ENCODE data around the gene LCE1E.

Gene LCE1E

GRCh38 chr1:152760551-152761190 lies 25.4 kb upstream of the LCE1E start:
- TF ChIP-seq CTCF (IDR thresholded peaks at IDR 0.05; ENCODE audit: poor library complexity, severe bottlenecking), result no peak
- Histone ChIP-seq H3K36me3 (ENCODE audit: low read depth) (no peaks in the 10 kb centered on the region), H3K27ac (ENCODE audit: poor library complexity, severe bottlenecking) (peak overlapping the region; percentile 30), H3K27me3 (ENCODE audit: insufficient read depth, poor library complexity, severe bottlenecking) (no peaks in the 10 kb centered on the region), H3K9me3 (ENCODE audit: severe bottlenecking) (no peaks in the 10 kb centered on the region), H3K4me1 (ENCODE audit: insufficient read depth, poor library complexity, severe bottlenecking) (peaks cover 25% of the 10 kb centered on the region), H3K4me3 (ENCODE audit: severe bottlenecking) (no peak overlapping the region)
- DNase-seq (ENCODE audit: low spot score) (no peak), ATAC-seq (ENCODE audit: low read depth) (no peak)

GRCh38 chr1:152761609-152762213 lies 24.3 kb upstream of the LCE1E start:
- H3K9me3 ChIP-seq (ENCODE audit: severe bottlenecking), result no peaks in the 10 kb centered on the region
- no peak for ATAC-seq (ENCODE audit: low read depth)

GRCh38 chr1:152768847-152769533 lies 17.1 kb upstream of the LCE1E start:
- ATAC-seq (ENCODE audit: low read depth), result peak; percentile 79
- no peaks in the 10 kb centered on the region for H3K27me3 ChIP-seq (ENCODE audit: insufficient read depth, poor library complexity, severe bottlenecking)
- peaks cover 18% of the 10 kb centered on the region for H3K4me1 ChIP-seq (ENCODE audit: insufficient read depth, poor library complexity, severe bottlenecking)
- no peak for DNase-seq (ENCODE audit: low spot score)
- H3K9me3 ChIP-seq (ENCODE audit: severe bottlenecking), result no peaks in the 10 kb centered on the region
- H3K4me3 ChIP-seq (ENCODE audit: severe bottlenecking), result no peak overlapping the region
- peak overlapping the region; percentile 42 for H3K27ac ChIP-seq (ENCODE audit: poor library complexity, severe bottlenecking)
- TF ChIP-seq CTCF (IDR thresholded peaks at IDR 0.05; ENCODE audit: poor library complexity, severe bottlenecking), result peak; percentile 23
- H3K36me3 ChIP-seq (ENCODE audit: low read depth), result no peaks in the 10 kb centered on the region

More at GRCh38 chr1:152761609-152762213, 24.3 kb upstream of the LCE1E start:
- Histone ChIP-seq H3K36me3 (ENCODE audit: low read depth) (no peaks in the 10 kb centered on the region), H3K27ac (ENCODE audit: poor library complexity, severe bottlenecking) (no peak overlapping the region), H3K4me1 (ENCODE audit: insufficient read depth, poor library complexity, severe bottlenecking) (peaks cover 25% of the 10 kb centered on the region), H3K27me3 (ENCODE audit: insufficient read depth, poor library complexity, severe bottlenecking) (no peaks in the 10 kb centered on the region), H3K4me3 (ENCODE audit: severe bottlenecking) (no peak overlapping the region)
- TF ChIP-seq CTCF (IDR thresholded peaks at IDR 0.05; ENCODE audit: poor library complexity, severe bottlenecking), result no peak
- no peak for DNase-seq (ENCODE audit: low spot score)

GRCh38 chr1:152770411-152770810 lies 15.6 kb upstream of the LCE1E start:
- H3K27ac ChIP-seq (ENCODE audit: poor library complexity, severe bottlenecking), result peak overlapping the region; percentile 42
- DNase-seq (ENCODE audit: low spot score) (no peak), ATAC-seq (ENCODE audit: low read depth) (peak; percentile 24; the same call in 1 of the 3 replicates)
- peaks cover 18% of the 10 kb centered on the region for H3K4me1 ChIP-seq (ENCODE audit: insufficient read depth, poor library complexity, severe bottlenecking)
- TF ChIP-seq CTCF (IDR thresholded peaks at IDR 0.05; ENCODE audit: poor library complexity, severe bottlenecking), result no peak
- H3K4me3 ChIP-seq (ENCODE audit: severe bottlenecking), result no peak overlapping the region
- H3K27me3 ChIP-seq (ENCODE audit: insufficient read depth, poor library complexity, severe bottlenecking), result no peaks in the 10 kb centered on the region
- no peaks in the 10 kb centered on the region for H3K36me3 ChIP-seq (ENCODE audit: low read depth)
- no peaks in the 10 kb centered on the region for H3K9me3 ChIP-seq (ENCODE audit: severe bottlenecking)

All from RWPE2 (cell line).